Measurements from ENCODE around the gene ACVR1. TPM values are rescaled to one million over a fixed set of nuclear protein-coding genes. Genes with fewer than 3 reads are reported as not detected.

Gene ACVR1
- 1 to 10 TPM; 6.4 to 7.1 TPM for total RNA-seq

DNA sequence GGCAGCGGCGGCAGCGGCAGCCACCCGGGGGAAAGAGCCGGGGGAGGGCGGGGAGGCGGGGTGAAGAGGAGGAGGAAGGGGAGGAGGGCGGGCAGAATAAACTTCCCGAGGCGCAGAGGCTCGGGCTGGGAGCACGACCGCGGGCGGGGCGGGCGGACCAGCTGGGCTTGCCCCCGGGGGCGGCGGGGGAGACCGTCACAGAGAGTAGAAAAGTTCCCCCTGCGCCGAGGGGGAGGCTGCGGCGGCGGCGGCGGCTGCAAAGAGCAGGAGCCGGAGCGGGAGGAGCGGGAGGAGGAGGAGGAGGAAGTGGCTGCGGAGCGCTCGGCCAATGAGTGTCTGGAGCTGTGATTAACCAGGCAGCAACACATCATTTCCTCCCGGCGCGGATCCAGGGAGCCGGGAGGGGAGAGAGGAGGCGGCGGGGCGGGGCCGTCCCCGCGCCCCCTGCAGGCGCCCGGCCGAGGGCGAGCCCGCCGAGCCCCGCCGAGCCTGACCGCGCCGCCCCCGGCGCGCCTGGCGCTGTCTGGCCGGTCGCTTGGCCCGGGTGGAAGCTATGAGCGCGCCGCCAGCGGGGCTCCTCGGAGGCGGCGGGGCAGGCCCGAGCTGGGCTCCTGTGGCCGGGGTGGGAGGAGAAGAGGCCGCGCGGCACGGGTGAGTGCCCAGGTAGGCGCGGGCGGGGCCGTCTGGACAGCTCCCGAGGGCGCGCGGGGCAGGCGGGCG is at the start of gene ACVR1:
ACVR1 (minus strand) TSS at position 265 of the 720 bp plus-strand sequence. CDS start 76,837 bp downstream, outside the sequence.
- peak within 1 kb of the TSS; percentile 91 for H3K4me3 Mint-ChIP-seq
- H3K9me3 Mint-ChIP-seq = no peaks in the 10 kb centered on the region
- peaks cover 42% of the 10 kb centered on the region for H3K4me1 Mint-ChIP-seq
- no peaks in the 10 kb centered on the region for H3K27me3 Mint-ChIP-seq
- peak; percentile 86 for DNase-seq
- H3K27ac Mint-ChIP-seq = peak within 1 kb of the TSS; percentile 82
- H3K36me3 Mint-ChIP-seq = no peaks in the 10 kb centered on the region

DNA sequence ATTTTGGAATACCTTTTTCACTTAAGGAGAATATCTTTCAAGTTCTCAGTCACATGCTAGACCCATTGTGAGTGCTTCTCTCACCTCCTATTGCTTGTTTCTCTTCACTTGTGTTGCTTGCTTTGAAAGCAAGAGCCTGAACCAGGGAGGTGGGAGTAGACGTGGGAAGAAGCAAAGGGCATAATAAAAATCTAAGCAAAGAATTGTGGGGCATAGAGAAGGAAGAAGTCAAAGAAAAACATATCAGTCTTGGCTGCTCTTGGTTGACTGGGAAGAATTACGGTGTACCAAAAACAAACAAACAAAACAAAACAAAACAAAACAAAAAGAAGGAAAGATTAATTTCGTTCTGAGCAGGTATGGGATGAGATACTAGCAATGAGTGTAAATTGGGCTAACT is 48.9 kb upstream of the ACVR1 start:
- Mint-ChIP-seq H3K27ac (no peak overlapping the region), H3K36me3 (no peaks in the 10 kb centered on the region), H3K27me3 (no peaks in the 10 kb centered on the region), H3K4me3 (no peak overlapping the region), H3K9me3 (no peaks in the 10 kb centered on the region), H3K4me1 (no peaks in the 10 kb centered on the region)
- DNase-seq = no peak

GRCh38 chr2:157923598-157924217 is 47.6 kb upstream of the ACVR1 start:
- Mint-ChIP-seq H3K4me1 (no peaks in the 10 kb centered on the region), H3K27ac (no peak overlapping the region), H3K36me3 (no peaks in the 10 kb centered on the region), H3K27me3 (no peaks in the 10 kb centered on the region), H3K4me3 (no peak overlapping the region), H3K9me3 (no peaks in the 10 kb centered on the region)
- DNase-seq = no peak

DNA sequence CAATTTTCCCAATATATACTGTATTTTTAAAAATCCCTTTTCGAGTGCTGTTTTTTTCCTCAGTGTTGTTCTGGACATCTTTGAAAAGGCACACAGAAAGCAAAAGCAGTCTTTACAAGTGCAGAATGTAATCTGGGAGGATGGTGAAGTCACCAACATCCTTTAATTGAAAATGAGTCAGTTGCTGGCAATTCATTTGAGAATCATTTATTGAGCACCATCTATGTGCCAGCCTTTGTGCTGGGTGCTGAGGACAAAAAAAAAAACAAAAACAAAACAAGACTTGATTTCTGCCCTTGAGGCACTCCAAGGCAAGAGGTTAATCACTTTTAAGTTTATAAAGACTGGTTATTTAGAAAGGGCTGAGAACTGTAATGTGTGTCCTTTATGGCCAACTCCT is 46.7 kb upstream of the ACVR1 start:
- H3K36me3 Mint-ChIP-seq = no peaks in the 10 kb centered on the region
- H3K9me3 Mint-ChIP-seq = no peaks in the 10 kb centered on the region
- H3K27ac Mint-ChIP-seq = no peak overlapping the region
- peaks cover 3% of the 10 kb centered on the region for H3K27me3 Mint-ChIP-seq
- H3K4me3 Mint-ChIP-seq = no peak overlapping the region
- no peak for DNase-seq
- no peaks in the 10 kb centered on the region for H3K4me1 Mint-ChIP-seq

GRCh38 chr2:157922336-157922735 is 46.2 kb upstream of the ACVR1 start:
- Mint-ChIP-seq H3K4me1 (no peaks in the 10 kb centered on the region), H3K27ac (no peak overlapping the region), H3K4me3 (no peak overlapping the region), H3K9me3 (no peaks in the 10 kb centered on the region), H3K27me3 (peaks cover 3% of the 10 kb centered on the region), H3K36me3 (no peaks in the 10 kb centered on the region)
- no peak for DNase-seq

GRCh38 chr2:157920736-157921135 is 44.6 kb upstream of the ACVR1 start:
- Mint-ChIP-seq H3K9me3 (no peaks in the 10 kb centered on the region), H3K4me3 (no peak overlapping the region), H3K36me3 (no peaks in the 10 kb centered on the region), H3K27me3 (peaks cover 3% of the 10 kb centered on the region), H3K27ac (no peak overlapping the region), H3K4me1 (no peaks in the 10 kb centered on the region)
- no peak for DNase-seq

- Mint-ChIP-seq H3K27ac (no peak overlapping the region), H3K4me1 (no peaks in the 10 kb centered on the region), H3K36me3 (no peaks in the 10 kb centered on the region), H3K27me3 (peaks cover 3% of the 10 kb centered on the region), H3K4me3 (no peak overlapping the region), H3K9me3 (no peaks in the 10 kb centered on the region)
- no peak for DNase-seq
Observed at GRCh38 chr2:157919181-157919580, 43.1 kb upstream of the ACVR1 start.

DNA sequence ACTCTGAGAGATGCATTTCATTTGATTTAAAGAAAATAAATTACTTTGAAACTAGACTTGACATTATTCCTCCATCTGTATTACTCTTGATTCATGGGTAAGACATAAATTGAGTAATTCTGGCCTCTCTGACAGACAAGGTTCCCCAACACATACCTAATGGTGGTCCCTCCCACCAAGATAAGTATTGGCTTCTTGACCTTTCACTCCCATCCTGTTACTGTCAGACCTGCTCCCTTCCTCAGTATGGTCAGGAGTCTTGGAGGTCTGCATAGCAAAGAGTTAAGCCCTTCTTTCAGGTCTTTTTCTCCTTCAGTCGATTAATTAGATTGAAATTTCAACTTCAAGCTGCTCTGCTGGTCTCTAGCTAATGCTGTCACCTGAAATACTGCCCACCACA is 42.2 kb upstream of the ACVR1 start:
- H3K36me3 Mint-ChIP-seq = no peaks in the 10 kb centered on the region
- no peak for DNase-seq
- no peaks in the 10 kb centered on the region for H3K9me3 Mint-ChIP-seq
- no peak overlapping the region for H3K27ac Mint-ChIP-seq
- peaks cover 3% of the 10 kb centered on the region for H3K27me3 Mint-ChIP-seq
- no peaks in the 10 kb centered on the region for H3K4me1 Mint-ChIP-seq
- H3K4me3 Mint-ChIP-seq = no peak overlapping the region

DNA sequence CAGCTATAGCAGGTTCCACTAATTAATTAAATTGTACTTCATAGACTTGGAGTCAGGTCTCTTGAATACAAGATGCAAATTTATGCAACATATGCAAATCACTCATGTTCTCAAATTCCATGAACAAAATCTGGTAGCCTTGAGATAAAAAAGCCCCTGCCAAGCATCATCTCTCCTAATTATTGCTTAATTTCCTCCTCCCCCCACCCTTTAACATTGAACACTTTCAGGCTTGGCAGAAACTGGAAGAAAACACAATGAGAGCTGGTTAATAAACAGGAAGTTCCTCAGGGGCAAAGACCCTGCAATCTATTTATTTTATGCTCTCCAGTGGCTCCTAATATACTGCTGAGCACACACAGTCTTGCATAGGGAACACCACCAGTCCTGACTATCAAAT is 35.6 kb upstream of the ACVR1 start:
- Mint-ChIP-seq H3K27me3 (no peaks in the 10 kb centered on the region), H3K27ac (no peak overlapping the region), H3K4me3 (no peak overlapping the region), H3K36me3 (no peaks in the 10 kb centered on the region), H3K4me1 (peaks cover 1% of the 10 kb centered on the region), H3K9me3 (no peaks in the 10 kb centered on the region)
- DNase-seq = no peak

DNA sequence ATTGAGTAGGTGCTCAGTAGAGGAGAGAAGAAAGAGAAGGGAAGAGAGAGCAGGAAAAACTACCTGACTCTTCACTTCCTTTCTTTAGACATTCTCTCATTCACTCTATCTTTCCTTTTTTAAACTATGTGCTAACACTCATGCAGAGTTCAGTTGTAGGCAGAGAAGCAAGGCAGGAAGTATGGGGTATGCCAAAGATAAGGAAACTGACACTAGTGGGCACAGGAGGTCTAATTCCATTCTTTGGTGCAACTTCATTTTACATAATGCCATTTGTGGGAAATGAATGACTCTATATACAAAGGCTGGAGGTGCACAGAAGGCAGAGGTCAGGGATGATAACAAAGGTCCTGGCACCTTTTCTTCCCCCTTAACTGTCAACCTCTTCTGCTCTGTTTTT is 35.1 kb upstream of the ACVR1 start:
- no peaks in the 10 kb centered on the region for H3K9me3 Mint-ChIP-seq
- H3K27me3 Mint-ChIP-seq = no peaks in the 10 kb centered on the region
- no peak overlapping the region for H3K27ac Mint-ChIP-seq
- no peaks in the 10 kb centered on the region for H3K36me3 Mint-ChIP-seq
- no peak for DNase-seq
- peaks cover 1% of the 10 kb centered on the region for H3K4me1 Mint-ChIP-seq
- H3K4me3 Mint-ChIP-seq = no peak overlapping the region

DNA sequence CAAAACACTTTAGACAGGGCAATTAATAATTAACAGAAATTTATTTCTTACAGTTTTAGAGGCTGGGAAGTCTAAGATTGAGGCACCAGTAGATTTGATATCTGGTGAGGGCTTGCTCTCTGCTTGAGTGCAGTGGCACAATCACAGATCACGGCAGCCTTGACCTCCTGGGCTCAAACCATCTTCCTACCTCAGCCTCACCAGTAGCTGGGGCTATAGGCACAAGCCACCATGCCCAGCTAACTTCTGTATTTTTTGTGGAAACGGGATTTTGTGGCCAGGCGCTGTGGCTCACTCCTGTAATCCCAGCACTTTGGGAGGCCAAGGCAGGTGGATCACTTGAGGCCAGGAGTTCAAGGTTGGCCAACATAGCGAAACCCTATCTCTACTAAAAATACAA is 29.0 kb upstream of the ACVR1 start:
- Mint-ChIP-seq H3K9me3 (no peaks in the 10 kb centered on the region), H3K36me3 (peaks cover 2% of the 10 kb centered on the region), H3K4me1 (peaks cover 21% of the 10 kb centered on the region), H3K27ac (no peak overlapping the region), H3K27me3 (no peaks in the 10 kb centered on the region), H3K4me3 (no peak overlapping the region)
- no peak for DNase-seq

- no peak overlapping the region for H3K27ac Mint-ChIP-seq
- no peak overlapping the region for H3K4me3 Mint-ChIP-seq
- DNase-seq = no peak
- no peaks in the 10 kb centered on the region for H3K27me3 Mint-ChIP-seq
- H3K36me3 Mint-ChIP-seq = peaks cover 2% of the 10 kb centered on the region
- H3K4me1 Mint-ChIP-seq = peaks cover 33% of the 10 kb centered on the region
- no peaks in the 10 kb centered on the region for H3K9me3 Mint-ChIP-seq
Observed at GRCh38 chr2:157903626-157904025, 27.5 kb upstream of the ACVR1 start.

- no peak overlapping the region for H3K27ac Mint-ChIP-seq
- peaks cover 34% of the 10 kb centered on the region for H3K4me1 Mint-ChIP-seq
- DNase-seq = no peak
- H3K9me3 Mint-ChIP-seq = no peaks in the 10 kb centered on the region
- no peak overlapping the region for H3K4me3 Mint-ChIP-seq
- peaks cover 2% of the 10 kb centered on the region for H3K36me3 Mint-ChIP-seq
- no peaks in the 10 kb centered on the region for H3K27me3 Mint-ChIP-seq
Observed at GRCh38 chr2:157903151-157903550, 27.0 kb upstream of the ACVR1 start.

DNA sequence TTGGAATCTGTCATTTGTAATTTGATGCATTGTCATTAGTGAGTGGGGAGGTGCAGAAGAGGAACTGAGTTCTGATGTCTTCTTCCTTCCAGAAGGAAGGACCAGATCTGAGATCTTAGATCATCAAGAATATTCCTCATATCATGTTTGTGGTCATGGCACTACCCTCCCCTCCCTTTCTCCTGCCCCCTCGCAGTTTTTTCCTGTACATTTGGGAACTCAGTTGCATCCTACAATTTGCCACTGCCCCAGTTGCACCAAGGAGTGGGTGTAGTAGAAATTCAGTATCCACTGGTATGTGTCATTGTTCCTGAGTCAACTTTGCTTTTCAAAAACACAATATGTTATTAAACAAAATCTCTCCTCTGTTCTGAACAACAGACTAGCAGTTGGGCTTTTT is 26.6 kb upstream of the ACVR1 start:
- Mint-ChIP-seq H3K9me3 (peaks cover 2% of the 10 kb centered on the region), H3K4me1 (peaks cover 38% of the 10 kb centered on the region), H3K36me3 (peaks cover 4% of the 10 kb centered on the region), H3K27ac (no peak overlapping the region), H3K27me3 (no peaks in the 10 kb centered on the region), H3K4me3 (no peak overlapping the region)
- no peak for DNase-seq

DNA sequence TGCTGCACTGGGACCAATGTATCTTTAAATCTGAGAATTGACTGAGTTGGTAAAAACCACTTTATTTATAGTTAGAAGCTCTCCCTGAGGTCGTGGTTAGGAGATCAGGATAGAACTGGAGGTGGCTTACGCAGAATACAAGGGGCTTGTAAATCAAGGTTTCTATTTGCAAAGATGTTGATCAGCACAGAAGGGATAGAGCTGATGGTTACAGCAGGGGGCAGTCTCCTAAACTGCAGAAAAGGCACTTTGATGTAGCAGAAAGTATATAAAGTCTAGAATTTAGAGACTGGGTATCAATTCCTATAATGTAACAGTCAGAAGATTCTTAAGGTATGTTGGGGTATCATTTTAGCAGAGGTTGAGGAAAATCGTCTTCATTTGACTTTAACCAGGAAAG is 25.2 kb upstream of the ACVR1 start:
- Mint-ChIP-seq H3K4me3 (no peak overlapping the region), H3K27ac (no peak overlapping the region), H3K9me3 (peaks cover 2% of the 10 kb centered on the region), H3K36me3 (peaks cover 8% of the 10 kb centered on the region), H3K27me3 (no peaks in the 10 kb centered on the region), H3K4me1 (peaks cover 52% of the 10 kb centered on the region)
- no peak for DNase-seq

GRCh38 chr2:157900684-157901083 is 24.6 kb upstream of the ACVR1 start:
- Mint-ChIP-seq H3K4me3 (no peak overlapping the region), H3K27ac (peak overlapping the region; percentile 97), H3K36me3 (peaks cover 8% of the 10 kb centered on the region), H3K4me1 (peaks cover 57% of the 10 kb centered on the region), H3K9me3 (peaks cover 2% of the 10 kb centered on the region), H3K27me3 (no peaks in the 10 kb centered on the region)
- DNase-seq = no peak

Data from activated naive CD8-positive, alpha-beta T cell treated with anti-CD3 and anti-CD28 coated beads for 36 hours (primary cell).